ENCODE data around the gene RSPH6A. TPM values are rescaled to one million over a fixed set of nuclear protein-coding genes. Genes with fewer than 3 reads are reported as not detected.

The RSPH6A gene
- total RNA-seq, 1 donor from 2014 or later = not detected

- H3K4me3 ChIP-seq (ENCODE audit: low read depth, low read length) = no peak overlapping the region
- H3K36me3 ChIP-seq (ENCODE audit: control insufficient read depth, insufficient read depth, low read length) = no peaks in the 10 kb centered on the region
- H3K27me3 ChIP-seq (ENCODE audit: control insufficient read depth, insufficient read depth, low read length) = peaks cover 7% of the 10 kb centered on the region
- DNase-seq (ENCODE audit: low read depth) = no peak
- TF ChIP-seq CTCF (IDR thresholded peaks at IDR 0.05; ENCODE audit: insufficient read depth, low read length, poor library complexity, severe bottlenecking) = no peak
Measured at GRCh38 chr19:45762870-45763631, 52.1 kb downstream of the RSPH6A start.

- no peak for TF ChIP-seq CTCF (IDR thresholded peaks at IDR 0.05; ENCODE audit: insufficient read depth, low read length, poor library complexity, severe bottlenecking)
- H3K4me3 ChIP-seq (ENCODE audit: low read depth, low read length) = no peak overlapping the region
- DNase-seq (ENCODE audit: low read depth) = no peak
- peaks cover 7% of the 10 kb centered on the region for H3K27me3 ChIP-seq (ENCODE audit: control insufficient read depth, insufficient read depth, low read length)
- no peaks in the 10 kb centered on the region for H3K36me3 ChIP-seq (ENCODE audit: control insufficient read depth, insufficient read depth, low read length)
Measured at GRCh38 chr19:45761714-45762113, 53.4 kb downstream of the RSPH6A start.

GRCh38 chr19:45758921-45759320 lies 56.2 kb downstream of the RSPH6A start:
- DNase-seq (ENCODE audit: low read depth) = no peak
- Histone ChIP-seq H3K27me3 (ENCODE audit: control insufficient read depth, insufficient read depth, low read length) (peaks cover 8% of the 10 kb centered on the region), H3K4me3 (ENCODE audit: low read depth, low read length) (no peak overlapping the region), H3K36me3 (ENCODE audit: control insufficient read depth, insufficient read depth, low read length) (no peaks in the 10 kb centered on the region)
- no peak for TF ChIP-seq CTCF (IDR thresholded peaks at IDR 0.05; ENCODE audit: insufficient read depth, low read length, poor library complexity, severe bottlenecking)

GRCh38 chr19:45757695-45758094 lies 57.4 kb downstream of the RSPH6A start:
- Histone ChIP-seq H3K36me3 (ENCODE audit: control insufficient read depth, insufficient read depth, low read length) (no peaks in the 10 kb centered on the region), H3K27me3 (ENCODE audit: control insufficient read depth, insufficient read depth, low read length) (peaks cover 2% of the 10 kb centered on the region)
- no peak for DNase-seq (ENCODE audit: low read depth)

GRCh38 chr19:45754323-45754722 lies 60.8 kb downstream of the RSPH6A start:
- peaks cover 2% of the 10 kb centered on the region for H3K27me3 ChIP-seq (ENCODE audit: control insufficient read depth, insufficient read depth, low read length)
- no peak for DNase-seq (ENCODE audit: low read depth)
- no peak for TF ChIP-seq CTCF (IDR thresholded peaks at IDR 0.05; ENCODE audit: insufficient read depth, low read length, poor library complexity, severe bottlenecking)
- H3K4me3 ChIP-seq (ENCODE audit: low read depth, low read length) = no peak overlapping the region
- no peaks in the 10 kb centered on the region for H3K36me3 ChIP-seq (ENCODE audit: control insufficient read depth, insufficient read depth, low read length)

More at GRCh38 chr19:45757695-45758094, 57.4 kb downstream of the RSPH6A start:
- TF ChIP-seq CTCF (IDR thresholded peaks at IDR 0.05; ENCODE audit: insufficient read depth, low read length, poor library complexity, severe bottlenecking) = no peak
- H3K4me3 ChIP-seq (ENCODE audit: low read depth, low read length) = no peak overlapping the region

- Histone ChIP-seq H3K4me3 (ENCODE audit: low read depth, low read length) (no peak overlapping the region), H3K36me3 (ENCODE audit: control insufficient read depth, insufficient read depth, low read length) (no peaks in the 10 kb centered on the region), H3K27me3 (ENCODE audit: control insufficient read depth, insufficient read depth, low read length) (peaks cover 2% of the 10 kb centered on the region)
- no peak for DNase-seq (ENCODE audit: low read depth)
- TF ChIP-seq CTCF (IDR thresholded peaks at IDR 0.05; ENCODE audit: insufficient read depth, low read length, poor library complexity, severe bottlenecking) = no peak
Measured at GRCh38 chr19:45753548-45753947, 61.6 kb downstream of the RSPH6A start.
